ENCODE results near the gene RIPOR3. TPM values are rescaled to one million over a fixed set of nuclear protein-coding genes. Genes with fewer than 3 reads are reported as not detected.
"Not testable (repeated sequence)": the region's sequence is repeated elsewhere in the genome, so short reads cannot be mapped to it uniquely, and the experiment has no call there.

The RIPOR3 gene
- total RNA-seq, 1 donor from 2014 or later = 0.12 TPM

DNA sequence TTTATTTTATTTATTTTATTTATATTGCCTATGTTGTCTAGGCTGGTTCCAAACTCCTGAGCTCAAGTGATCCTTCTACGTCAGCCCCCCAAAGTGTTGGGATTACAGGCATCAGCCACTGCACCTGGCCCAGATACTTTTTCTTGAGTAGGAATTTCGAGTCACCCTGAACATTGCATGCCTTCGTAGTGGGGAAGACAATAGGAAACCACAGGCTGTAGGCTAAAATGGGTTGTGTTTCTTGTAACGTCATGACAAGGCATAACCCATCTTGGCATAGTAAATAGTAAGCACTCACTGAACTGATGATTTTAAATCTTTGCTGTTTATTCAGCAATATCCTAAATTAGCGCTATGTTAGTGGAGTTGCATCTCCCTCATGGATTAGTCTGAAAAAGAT, 146.2 kb downstream of the RIPOR3 start:
- H3K4me3 Mint-ChIP-seq (ENCODE audit: unreplicated experiment) = no peak overlapping the region
- no peaks in the 10 kb centered on the region for H3K27me3 Mint-ChIP-seq (ENCODE audit: low read depth)
- peaks cover 48% of the 10 kb centered on the region for H3K4me1 Mint-ChIP-seq (ENCODE audit: low read depth)
- no peaks in the 10 kb centered on the region for H3K36me3 Mint-ChIP-seq (ENCODE audit: low read depth)
- H3K27ac Mint-ChIP-seq (ENCODE audit: unreplicated experiment) = no peak overlapping the region
- TF ChIP-seq, protein P1, sequence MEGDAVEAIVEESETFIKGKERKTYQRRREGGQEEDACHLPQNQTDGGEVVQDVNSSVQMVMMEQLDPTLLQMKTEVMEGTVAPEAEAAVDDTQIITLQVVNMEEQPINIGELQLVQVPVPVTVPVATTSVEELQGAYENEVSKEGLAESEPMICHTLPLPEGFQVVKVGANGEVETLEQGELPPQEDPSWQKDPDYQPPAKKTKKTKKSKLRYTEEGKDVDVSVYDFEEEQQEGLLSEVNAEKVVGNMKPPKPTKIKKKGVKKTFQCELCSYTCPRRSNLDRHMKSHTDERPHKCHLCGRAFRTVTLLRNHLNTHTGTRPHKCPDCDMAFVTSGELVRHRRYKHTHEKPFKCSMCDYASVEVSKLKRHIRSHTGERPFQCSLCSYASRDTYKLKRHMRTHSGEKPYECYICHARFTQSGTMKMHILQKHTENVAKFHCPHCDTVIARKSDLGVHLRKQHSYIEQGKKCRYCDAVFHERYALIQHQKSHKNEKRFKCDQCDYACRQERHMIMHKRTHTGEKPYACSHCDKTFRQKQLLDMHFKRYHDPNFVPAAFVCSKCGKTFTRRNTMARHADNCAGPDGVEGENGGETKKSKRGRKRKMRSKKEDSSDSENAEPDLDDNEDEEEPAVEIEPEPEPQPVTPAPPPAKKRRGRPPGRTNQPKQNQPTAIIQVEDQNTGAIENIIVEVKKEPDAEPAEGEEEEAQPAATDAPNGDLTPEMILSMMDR (IDR thresholded peaks at IDR 0.05) = no peak
- H3K9me3 Mint-ChIP-seq (ENCODE audit: low read depth) = no peaks in the 10 kb centered on the region
- DNase-seq (ENCODE audit: low spot score) = no peak

- Mint-ChIP-seq H3K9me3 (ENCODE audit: low read depth) (no peaks in the 10 kb centered on the region), H3K27me3 (ENCODE audit: low read depth) (no peaks in the 10 kb centered on the region), H3K36me3 (ENCODE audit: low read depth) (no peaks in the 10 kb centered on the region), H3K27ac (ENCODE audit: unreplicated experiment) (no peak overlapping the region), H3K4me1 (ENCODE audit: low read depth) (peaks cover 51% of the 10 kb centered on the region), H3K4me3 (ENCODE audit: unreplicated experiment) (no peak overlapping the region)
- TF ChIP-seq, protein P1 (IDR thresholded peaks at IDR 0.05) = no peak
- no peak for DNase-seq (ENCODE audit: low spot score)
These were observed 148.0 kb downstream of the RIPOR3 start for GRCh38 chr20:50543326-50543725.

DNA sequence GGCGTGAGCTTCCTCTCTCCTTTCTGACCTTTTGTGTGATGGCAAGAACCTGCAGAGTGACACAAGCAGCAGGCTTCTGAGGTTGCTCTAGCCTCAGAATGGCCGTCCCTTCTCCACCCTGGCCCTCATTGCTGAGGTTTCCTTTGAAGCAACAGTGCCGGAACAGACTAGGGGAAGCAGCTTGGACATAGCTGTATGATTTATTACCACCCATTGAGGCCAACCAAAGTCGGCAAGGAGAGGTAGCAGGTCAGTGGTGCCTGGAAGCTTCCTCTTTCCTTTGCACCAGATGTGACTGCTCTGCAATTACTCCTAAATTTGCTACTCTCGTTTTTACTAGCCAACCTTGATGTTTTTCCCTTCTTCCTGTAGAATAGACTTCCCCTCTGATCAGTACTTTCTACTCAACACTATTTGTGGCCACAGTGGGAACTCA, 149.7 kb downstream of the RIPOR3 start:
- peaks cover 54% of the 10 kb centered on the region for H3K4me1 Mint-ChIP-seq (ENCODE audit: low read depth)
- H3K27ac Mint-ChIP-seq (ENCODE audit: unreplicated experiment) = peak overlapping the region; percentile 89
- H3K4me3 Mint-ChIP-seq (ENCODE audit: unreplicated experiment) = no peak overlapping the region
- H3K9me3 Mint-ChIP-seq (ENCODE audit: low read depth) = no peaks in the 10 kb centered on the region
- no peaks in the 10 kb centered on the region for H3K36me3 Mint-ChIP-seq (ENCODE audit: low read depth)
- no peaks in the 10 kb centered on the region for H3K27me3 Mint-ChIP-seq (ENCODE audit: low read depth)
- TF ChIP-seq, protein P1 (IDR thresholded peaks at IDR 0.05) = no peak
- DNase-seq (ENCODE audit: low spot score) = no peak

GRCh38 chr20:50540620-50541605, 150.4 kb downstream of the RIPOR3 start:
- H3K27ac Mint-ChIP-seq (ENCODE audit: unreplicated experiment) = peak overlapping the region; percentile 89
- H3K4me3 Mint-ChIP-seq (ENCODE audit: unreplicated experiment) = peak overlapping the region; percentile 14
- TF ChIP-seq, protein P1 (IDR thresholded peaks at IDR 0.05) = peak; percentile 46
- no peak for DNase-seq (ENCODE audit: low spot score)
- H3K36me3 Mint-ChIP-seq (ENCODE audit: low read depth) = no peaks in the 10 kb centered on the region
- no peaks in the 10 kb centered on the region for H3K27me3 Mint-ChIP-seq (ENCODE audit: low read depth)
- peaks cover 56% of the 10 kb centered on the region for H3K4me1 Mint-ChIP-seq (ENCODE audit: low read depth)
- no peaks in the 10 kb centered on the region for H3K9me3 Mint-ChIP-seq (ENCODE audit: low read depth)

DNA sequence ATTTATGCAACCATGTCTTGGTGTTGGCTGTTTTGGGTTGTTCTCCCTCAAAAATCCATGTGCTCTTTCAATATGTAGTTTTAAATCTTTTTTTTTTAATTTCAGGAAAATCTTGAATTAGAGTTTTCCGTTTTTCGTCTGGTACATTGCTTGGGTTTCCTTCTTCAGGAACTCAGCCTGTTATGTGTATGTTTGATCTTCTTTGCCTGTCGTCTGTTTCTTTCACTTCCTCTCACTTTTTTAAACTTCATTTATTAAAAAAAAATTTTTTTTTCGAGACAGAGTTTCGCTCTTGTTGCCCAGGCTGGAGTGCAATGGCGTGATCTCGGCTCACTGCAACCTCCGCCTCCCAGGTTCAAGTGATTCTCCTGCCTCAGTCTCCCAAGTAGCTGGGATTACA, 151.5 kb downstream of the RIPOR3 start:
- H3K4me3 Mint-ChIP-seq (ENCODE audit: unreplicated experiment); H3K9me3 Mint-ChIP-seq (ENCODE audit: low read depth); H3K27me3 Mint-ChIP-seq (ENCODE audit: low read depth); H3K36me3 Mint-ChIP-seq (ENCODE audit: low read depth); DNase-seq (ENCODE audit: low spot score): not testable (repeated sequence)
- peak overlapping the region; percentile 65 for H3K27ac Mint-ChIP-seq (ENCODE audit: unreplicated experiment)
- peaks cover 64% of the 10 kb centered on the region for H3K4me1 Mint-ChIP-seq (ENCODE audit: low read depth)
